NCI-H446 treated with DMSO at 0.1 percent for 48 hours (cell line): ENCODE data around the gene P2RY12.

Source experiments
- DNase-seq: peaks from one replicate; lab custom pipeline; 2025; lab: John Stamatoyannopoulos, UW

P2RY12 gene

GRCh38 chr3:151307131-151307530 lies 77.4 kb downstream of the P2RY12 start:
- DNase-seq, result no peak

- DNase-seq, result no peak
Observed at GRCh38 chr3:151306168-151306810, 78.3 kb downstream of the P2RY12 start.

GRCh38 chr3:151305775-151306151 lies 78.8 kb downstream of the P2RY12 start:
- DNase-seq, result no peak

- no peak for DNase-seq
Observed at GRCh38 chr3:151305060-151305774, 79.3 kb downstream of the P2RY12 start.

- no peak for DNase-seq
Observed at GRCh38 chr3:151303751-151304150, 80.8 kb downstream of the P2RY12 start.

DNA sequence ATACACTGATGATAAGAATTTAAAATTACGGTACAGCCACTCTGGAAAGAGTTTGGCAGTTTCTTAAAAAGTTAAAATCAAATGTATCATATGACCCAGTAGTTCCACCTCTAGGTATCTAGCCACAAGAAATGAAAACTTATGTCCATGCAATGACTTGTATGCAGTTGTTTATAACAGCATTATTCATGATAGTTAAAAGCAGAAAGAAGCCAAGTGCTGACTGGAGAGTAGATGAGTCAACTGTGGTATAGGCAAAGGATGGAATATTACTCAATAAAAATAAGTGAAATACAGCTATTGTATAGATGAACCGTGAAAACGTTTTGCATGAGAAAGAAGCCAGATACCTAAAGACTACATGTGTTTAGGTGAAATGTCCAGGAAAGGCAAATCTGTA lies 82.8 kb downstream of the P2RY12 start:
- no peak for DNase-seq

DNA sequence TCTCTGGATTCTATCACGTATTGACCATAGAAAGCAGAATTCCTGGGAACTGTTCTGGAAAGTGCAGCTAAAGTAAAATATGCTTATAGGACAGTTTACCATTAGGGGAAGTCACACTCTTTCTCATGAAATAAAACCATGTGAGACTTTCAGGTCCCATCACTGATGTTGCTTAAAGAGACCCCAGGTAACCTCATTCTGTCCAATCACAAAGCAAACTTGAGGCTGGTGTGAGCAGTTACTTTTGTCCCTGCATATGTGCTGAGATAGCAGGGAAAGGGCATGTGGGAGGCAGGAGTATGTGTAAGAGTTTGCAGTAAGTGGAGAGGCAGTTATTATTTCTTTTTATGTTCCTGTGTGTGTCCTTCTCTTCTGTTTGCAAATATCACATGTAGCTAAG lies 84.0 kb downstream of the P2RY12 start:
- no peak for DNase-seq

GRCh38 chr3:151299006-151299405 lies 85.5 kb downstream of the P2RY12 start:
- no peak for DNase-seq

DNA sequence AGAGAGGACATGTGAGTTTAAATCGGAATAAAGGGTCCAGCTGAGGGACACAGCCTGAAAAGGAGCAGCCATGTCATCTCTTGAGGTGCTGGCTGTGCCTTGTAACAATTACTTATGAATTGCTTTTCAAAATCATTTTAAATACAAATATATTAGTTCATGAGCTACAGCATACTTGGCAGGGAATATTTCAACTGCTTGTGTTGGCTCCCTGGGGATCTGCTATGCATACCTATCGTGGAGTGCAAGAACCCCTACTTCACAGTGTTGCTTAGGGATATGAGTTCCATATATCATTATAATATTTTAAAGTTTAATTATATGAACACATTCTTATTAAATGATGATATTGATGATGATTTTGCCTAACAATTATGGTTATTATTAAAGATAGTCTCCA lies 87.1 kb downstream of the P2RY12 start:
- DNase-seq, result no peak

DNA sequence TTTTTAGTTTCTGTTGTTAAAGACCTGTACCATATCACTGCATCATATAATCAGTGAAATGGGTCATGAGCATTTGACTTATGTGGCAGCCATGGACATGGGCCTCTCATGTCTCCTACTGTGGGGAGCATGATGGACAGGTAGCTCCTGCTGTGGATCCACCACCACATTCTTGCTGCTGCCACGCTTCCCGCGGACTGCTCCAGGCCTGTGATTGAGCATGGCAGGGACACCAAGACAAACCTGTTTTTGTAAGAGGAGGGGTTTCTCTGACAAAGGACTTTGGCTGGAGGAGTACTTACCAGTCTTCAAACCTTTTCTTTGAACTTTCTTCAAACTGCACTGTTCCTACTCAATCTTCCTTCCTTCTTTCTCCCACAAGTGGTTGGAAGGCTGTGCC lies 88.3 kb downstream of the P2RY12 start:
- DNase-seq, result no peak

- DNase-seq, result no peak
Observed at GRCh38 chr3:151293127-151293526, 91.4 kb downstream of the P2RY12 start.

DNA sequence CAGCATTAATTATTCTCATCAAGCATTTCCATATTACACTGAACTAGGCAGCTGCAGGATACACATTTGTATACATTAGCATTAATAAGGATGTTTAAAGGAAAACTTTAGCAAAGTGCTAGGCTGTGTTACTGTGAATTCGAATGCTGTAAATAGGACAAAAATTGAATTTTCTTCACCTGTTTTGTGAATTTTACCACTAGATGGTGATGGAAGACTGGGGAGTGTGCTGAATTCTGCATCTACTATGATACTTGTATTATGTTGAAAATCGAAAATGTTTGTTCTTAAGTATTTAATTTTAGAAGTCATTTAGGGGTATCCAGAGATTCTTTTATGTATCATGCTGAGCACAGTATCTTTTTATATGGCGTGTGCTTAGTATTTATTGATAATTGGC lies 93.9 kb downstream of the P2RY12 start:
- no peak for DNase-seq

DNA sequence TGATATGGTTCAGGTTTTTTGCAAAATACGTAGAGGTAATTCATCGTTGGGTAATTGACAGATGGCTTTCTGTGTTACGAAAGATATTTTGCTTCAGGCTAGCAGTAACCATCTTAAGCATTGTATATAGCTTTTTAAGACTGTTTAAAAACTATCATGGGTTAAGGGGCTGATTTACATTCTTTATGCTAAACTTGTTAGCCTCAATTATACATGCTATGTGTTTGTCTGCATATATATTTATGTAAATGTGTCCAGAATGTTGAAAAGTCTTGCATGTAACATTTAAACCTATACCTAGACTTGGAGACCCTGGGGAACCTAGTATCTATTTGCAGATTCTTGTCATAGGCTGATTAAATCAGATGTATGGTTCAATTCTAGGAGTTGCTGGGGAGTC lies 95.1 kb downstream of the P2RY12 start:
- DNase-seq, result no peak
